Measurements from ENCODE around the gene SLCO2B1. TPM values are rescaled to one million over a fixed set of nuclear protein-coding genes. Genes with fewer than 3 reads are reported as not detected.

Gene SLCO2B1
- total and polyA plus RNA-seq, 2 experiments from 2014 or later: 0.07 TPM; not detected in 1

- no peak overlapping the region for H3K27ac ChIP-seq
- no peak overlapping the region for H3K4me3 ChIP-seq
- H3K36me3 ChIP-seq: no peaks in the 10 kb centered on the region
- no peak for DNase-seq (ENCODE audit: low read depth in 1 of 2, low spot score in 1 of 2)
- no peak for TF ChIP-seq CTCF (IDR thresholded peaks at IDR 0.05; ENCODE audit: low read depth, low read length)
- no peaks in the 10 kb centered on the region for H3K9me3 ChIP-seq (ENCODE audit: low read depth)
- H3K27me3 ChIP-seq: no peaks in the 10 kb centered on the region
- H3K4me1 ChIP-seq (ENCODE audit: low read depth): no peaks in the 10 kb centered on the region
Observed at GRCh38 chr11:75229466-75229865, 78.6 kb downstream of the SLCO2B1 start.

GRCh38 chr11:75230621-75231020 is 79.7 kb downstream of the SLCO2B1 start:
- TF ChIP-seq CTCF (IDR thresholded peaks at IDR 0.05; ENCODE audit: low read depth, low read length): no peak
- no peak for DNase-seq (ENCODE audit: low read depth in 1 of 2, low spot score in 1 of 2)
- Histone ChIP-seq H3K36me3 (no peaks in the 10 kb centered on the region), H3K27ac (no peak overlapping the region), H3K27me3 (no peaks in the 10 kb centered on the region), H3K4me1 (ENCODE audit: low read depth) (no peaks in the 10 kb centered on the region), H3K4me3 (no peak overlapping the region), H3K9me3 (ENCODE audit: low read depth) (no peaks in the 10 kb centered on the region)

- H3K9me3 ChIP-seq (ENCODE audit: low read depth): no peaks in the 10 kb centered on the region
- H3K4me1 ChIP-seq (ENCODE audit: low read depth): no peaks in the 10 kb centered on the region
- no peak for TF ChIP-seq CTCF (IDR thresholded peaks at IDR 0.05; ENCODE audit: low read depth, low read length)
- no peak overlapping the region for H3K4me3 ChIP-seq
- no peaks in the 10 kb centered on the region for H3K36me3 ChIP-seq
- peak; percentile 82 to 90 for DNase-seq (ENCODE audit: low read depth in 1 of 2, low spot score in 1 of 2)
- peaks cover 20% of the 10 kb centered on the region for H3K27me3 ChIP-seq
- H3K27ac ChIP-seq: no peak overlapping the region
Observed at GRCh38 chr11:75233754-75234172, 82.9 kb downstream of the SLCO2B1 start.

GRCh38 chr11:75236062-75236461 is 85.2 kb downstream of the SLCO2B1 start:
- no peaks in the 10 kb centered on the region for H3K4me1 ChIP-seq (ENCODE audit: low read depth)
- H3K27ac ChIP-seq: no peak overlapping the region
- no peaks in the 10 kb centered on the region for H3K9me3 ChIP-seq (ENCODE audit: low read depth)
- no peak overlapping the region for H3K4me3 ChIP-seq
- no peak for TF ChIP-seq CTCF (IDR thresholded peaks at IDR 0.05; ENCODE audit: low read depth, low read length)
- peaks cover 43% of the 10 kb centered on the region for H3K27me3 ChIP-seq
- no peaks in the 10 kb centered on the region for H3K36me3 ChIP-seq
- DNase-seq (ENCODE audit: low read depth in 1 of 2, low spot score in 1 of 2): no peak

- Histone ChIP-seq H3K36me3 (no peaks in the 10 kb centered on the region), H3K27me3 (peaks cover 52% of the 10 kb centered on the region), H3K4me1 (ENCODE audit: low read depth) (no peaks in the 10 kb centered on the region), H3K4me3 (no peak overlapping the region), H3K27ac (no peak overlapping the region), H3K9me3 (ENCODE audit: low read depth) (no peaks in the 10 kb centered on the region)
- no peak for DNase-seq (ENCODE audit: low read depth in 1 of 2, low spot score in 1 of 2)
- no peak for TF ChIP-seq CTCF (IDR thresholded peaks at IDR 0.05; ENCODE audit: low read depth, low read length)
Observed at GRCh38 chr11:75237050-75237449, 86.1 kb downstream of the SLCO2B1 start.

Measured in cardiac muscle cell (in vitro differentiated cells and primary cell).